ENCODE results near the gene SCNN1B. TPM values are rescaled to one million over a fixed set of nuclear protein-coding genes. Genes with fewer than 3 reads are reported as not detected.

The SCNN1B gene
- total RNA-seq, 2 donors from 2014 or later = 4.7 TPM; not detected in 1

GRCh38 chr16:23330583-23331249 is 28.6 kb downstream of the SCNN1B start:
- 74 to 75% methylated on average over 7 to 11 of the region's 11 CpGs for WGBS, 2 donors
- ATAC-seq (no peak), DNase-seq (no peak)
- Histone ChIP-seq H3K27me3 (no peaks in the 10 kb centered on the region), H3K27ac (no peak overlapping the region), H3K9me3 (no peaks in the 10 kb centered on the region), H3K4me3 (no peak overlapping the region), H3K36me3 (replicated peaks in 1 of 2; ENCODE audit: insufficient read depth in 1 of 2, low read depth in 2 of 2) (no peaks in the 10 kb centered on the region), H3K4me1 (peaks cover 10% of the 10 kb centered on the region)
- TF ChIP-seq CTCF (IDR thresholded peaks at IDR 0.05) = no peak
- no peak for TF ChIP-seq POLR2A (IDR thresholded peaks at IDR 0.05)
- intact Hi-C loops (cut with DNase I) = no loop called here

- 77 to 80% methylated on average over 3 to 4 of the region's 4 CpGs for WGBS, 2 donors
- no peak for ATAC-seq
Observed at GRCh38 chr16:23333034-23333579, 31.0 kb downstream of the SCNN1B start.

GRCh38 chr16:23333831-23334456 is 31.8 kb downstream of the SCNN1B start:
- DNase-seq = no peak
- TF ChIP-seq POLR2A (IDR thresholded peaks at IDR 0.05) (no peak), CTCF (IDR thresholded peaks at IDR 0.05) (no peak)
- H3K27me3 ChIP-seq = no peaks in the 10 kb centered on the region
- no peak overlapping the region for H3K4me3 ChIP-seq
- H3K9me3 ChIP-seq = no peaks in the 10 kb centered on the region
- 79 to 88% methylated on average over 7 to 11 of the region's 11 CpGs for WGBS, 2 donors
- H3K27ac ChIP-seq = no peak overlapping the region
- H3K4me1 ChIP-seq = peaks cover 19% of the 10 kb centered on the region
- ATAC-seq = no peak
- intact Hi-C loops (cut with DNase I) = no loop called here
- H3K36me3 ChIP-seq (replicated peaks in 1 of 2; ENCODE audit: insufficient read depth in 1 of 2, low read depth in 2 of 2) = no peaks in the 10 kb centered on the region

More at GRCh38 chr16:23333034-23333579, 31.0 kb downstream of the SCNN1B start:
- Histone ChIP-seq H3K27ac (no peak overlapping the region), H3K9me3 (no peaks in the 10 kb centered on the region), H3K36me3 (replicated peaks in 1 of 2; ENCODE audit: insufficient read depth in 1 of 2, low read depth in 2 of 2) (no peaks in the 10 kb centered on the region), H3K27me3 (no peaks in the 10 kb centered on the region), H3K4me3 (no peak overlapping the region), H3K4me1 (peaks cover 19% of the 10 kb centered on the region)
- intact Hi-C loops (cut with DNase I) = no loop called here
- no peak for DNase-seq
- no peak for TF ChIP-seq CTCF (IDR thresholded peaks at IDR 0.05)
- TF ChIP-seq POLR2A (IDR thresholded peaks at IDR 0.05) = no peak

GRCh38 chr16:23334457-23334853 is 32.4 kb downstream of the SCNN1B start:
- ATAC-seq = no peak
- no peaks in the 10 kb centered on the region for H3K9me3 ChIP-seq
- no peak overlapping the region for H3K27ac ChIP-seq

More at GRCh38 chr16:23334457-23334853, 32.4 kb downstream of the SCNN1B start:
- no peak for DNase-seq
- Histone ChIP-seq H3K36me3 (replicated peaks in 1 of 2; ENCODE audit: insufficient read depth in 1 of 2, low read depth in 2 of 2) (no peaks in the 10 kb centered on the region), H3K27me3 (no peaks in the 10 kb centered on the region), H3K4me3 (no peak overlapping the region), H3K4me1 (peaks cover 19% of the 10 kb centered on the region)
- 69 to 78% methylated on average over 3 of the region's 3 CpGs for WGBS, 2 donors
- TF ChIP-seq CTCF (IDR thresholded peaks at IDR 0.05) (no peak), POLR2A (IDR thresholded peaks at IDR 0.05) (no peak)
- intact Hi-C loops (cut with DNase I) = no loop called here

Measured in body of pancreas (tissue), 4 donors.